OCI-LY1 (cell line): Measurements from ENCODE around the gene TMEM266.

Experiments used
- H2AFZ ChIP-seq: fragments of 200-600 bp; sonication (generic), shearing (Covaris generic); 2 replicates; pipeline ENCODE4 v1.6.0; 2014; ENCODE audit warnings: antibody characterized with exemption, mild to moderate bottlenecking, low read length
- H3F3A ChIP-seq: fragments of 200-600 bp; sonication (generic), shearing (Covaris generic); 2 replicates; pipeline ENCODE4 v1.6.0; 2014; ENCODE audit warnings: mild to moderate bottlenecking, antibody characterized with exemption, low read length, moderate library complexity; ENCODE audit not compliant: insufficient read depth
- H3K27ac ChIP-seq: fragments of 200-600 bp; sonication (generic); 2 replicates; pipeline ENCODE4 v1.5.1; 2014; ENCODE audit warnings: low read length, mixed run types, mild to moderate bottlenecking, low read depth; ENCODE audit not compliant: poor library complexity, severe bottlenecking
- H3K27me3 ChIP-seq: fragments of 200-600 bp; sonication (generic); 2 replicates; pipeline ENCODE4 v1.6.0; 2014; ENCODE audit warnings: antibody characterized with exemption, mild to moderate bottlenecking, low read length, moderate library complexity; ENCODE audit not compliant: insufficient read depth
- H3K36me3 ChIP-seq: fragments of 200-600 bp; sonication (generic); 2 replicates; pipeline ENCODE4 v1.6.1; 2014; ENCODE audit warnings: mild to moderate bottlenecking, antibody characterized with exemption, low read length, moderate library complexity, mixed read lengths; ENCODE audit not compliant: insufficient read depth
- H3K4me1 ChIP-seq: fragments of 200-600 bp; sonication (generic); 2 replicates; pipeline ENCODE4 v1.5.1; 2014; ENCODE audit warnings: mild to moderate bottlenecking, low read length, moderate library complexity; ENCODE audit not compliant: insufficient read depth, severe bottlenecking
- H3K4me2 ChIP-seq: fragments of 200-600 bp; sonication (generic), shearing (Covaris generic); 2 replicates; pipeline ENCODE4 v1.6.1; 2014; ENCODE audit warnings: low read length
- H3K4me3 ChIP-seq: fragments of 200-600 bp; sonication (generic); 2 replicates; pipeline ENCODE4 v1.5.1; 2014; ENCODE audit warnings: low read length, low read depth, mild to moderate bottlenecking, mixed read lengths; ENCODE audit not compliant: poor library complexity, severe bottlenecking
- H3K79me2 ChIP-seq: fragments of 200-600 bp; shearing (Covaris generic); 2 replicates; pipeline ENCODE4 v1.6.1; 2016; ENCODE audit warnings: mixed run types, low read length, mixed read lengths; ENCODE audit not compliant: insufficient read depth
- H3K9ac ChIP-seq: fragments of 200-600 bp; sonication (generic), shearing (Covaris generic); 2 replicates; pipeline ENCODE4 v1.6.1; 2014; ENCODE audit warnings: mild to moderate bottlenecking, low read length, mixed read lengths
- H3K9me2 ChIP-seq: fragments of 200-600 bp; sonication (generic), shearing (Covaris generic); 2 replicates; pipeline ENCODE4 v1.6.1; 2014; ENCODE audit warnings: low read depth, mild to moderate bottlenecking, low read length, mixed read lengths
- H3K9me3 ChIP-seq: fragments of 200-600 bp; shearing (Covaris generic); 2 replicates; pipeline ENCODE4 v1.6.1; 2014; ENCODE audit warnings: low read length, mixed read lengths
- H4K20me1 ChIP-seq: fragments of 200-600 bp; sonication (generic), shearing (Covaris generic); 2 replicates; pipeline ENCODE4 v1.6.0; 2016; ENCODE audit warnings: mild to moderate bottlenecking, low read length; ENCODE audit not compliant: insufficient read depth
- CTCF ChIP-seq: fragments of 200-600 bp; sonication (generic), shearing (Covaris generic); IDR thresholded peaks from 2 replicates; pipeline ENCODE4 v1.5.1; 2017; ENCODE audit warnings: mild to moderate bottlenecking, antibody characterized with exemption, low read length, moderate library complexity, mixed read lengths
- EZH2 ChIP-seq: fragments of 200-600 bp; sonication (generic), shearing (Covaris generic); IDR thresholded peaks from 2 replicates; pipeline ENCODE4 v1.8.0; 2017; ENCODE audit warnings: borderline replicate concordance, mixed run types, mild to moderate bottlenecking, antibody characterized with exemption, low read length, moderate library complexity, mixed read lengths

Gene TMEM266

GRCh38 chr15:76105911-76106310 is 46.1 kb downstream of the TMEM266 start:
- H3K4me1 ChIP-seq, result no peaks in the 10 kb centered on the region
- H3K9me3 ChIP-seq, result no peaks in the 10 kb centered on the region
- no peaks in the 10 kb centered on the region for H3F3A ChIP-seq
- H3K9ac ChIP-seq, result no peak overlapping the region
- TF ChIP-seq CTCF (no peak), EZH2 (no peak)
- H3K36me3 ChIP-seq, result no peaks in the 10 kb centered on the region
- no peak overlapping the region for H3K4me3 ChIP-seq
- no peaks in the 10 kb centered on the region for H3K79me2 ChIP-seq
- no peak overlapping the region for H3K27ac ChIP-seq
- no peaks in the 10 kb centered on the region for H4K20me1 ChIP-seq
- no peak overlapping the region for H2AFZ ChIP-seq
- H3K9me2 ChIP-seq, result no peaks in the 10 kb centered on the region
- peaks cover 5% of the 10 kb centered on the region; the same call in 1 of the 2 replicates for H3K27me3 ChIP-seq
- H3K4me2 ChIP-seq, result no peak overlapping the region

GRCh38 chr15:76107169-76107568 is 47.4 kb downstream of the TMEM266 start:
- Histone ChIP-seq H3K79me2 (no peaks in the 10 kb centered on the region), H3K9me3 (no peaks in the 10 kb centered on the region), H3K4me1 (no peaks in the 10 kb centered on the region), H3K4me2 (no peak overlapping the region), H3K4me3 (no peak overlapping the region), H3K9ac (no peak overlapping the region), H2AFZ (no peak overlapping the region), H3K36me3 (no peaks in the 10 kb centered on the region), H3K27ac (no peak overlapping the region), H4K20me1 (no peaks in the 10 kb centered on the region), H3K9me2 (no peaks in the 10 kb centered on the region), H3K27me3 (peaks cover 5% of the 10 kb centered on the region; the same call in 1 of the 2 replicates), H3F3A (no peaks in the 10 kb centered on the region)
- TF ChIP-seq EZH2 (no peak), CTCF (no peak)

GRCh38 chr15:76108021-76108723 is 48.4 kb downstream of the TMEM266 start:
- Histone ChIP-seq H3K36me3 (no peaks in the 10 kb centered on the region), H3K4me1 (no peaks in the 10 kb centered on the region), H3K27ac (no peak overlapping the region), H3K27me3 (peaks cover 9% of the 10 kb centered on the region), H3K9me2 (no peaks in the 10 kb centered on the region), H3K9me3 (no peaks in the 10 kb centered on the region), H3K9ac (no peak overlapping the region), H4K20me1 (no peaks in the 10 kb centered on the region), H3K79me2 (no peaks in the 10 kb centered on the region), H3K4me3 (no peak overlapping the region), H3K4me2 (no peak overlapping the region), H2AFZ (no peak overlapping the region), H3F3A (no peaks in the 10 kb centered on the region)
- TF ChIP-seq EZH2 (no peak), CTCF (no peak)
